Mesenchymal stem cell (in vitro differentiated cells and primary cell): ENCODE results near the gene GALNT4.

Experiments
- DNase-seq: peaks from one replicate; pipeline ENCODE4 v3.0.0-alpha.2; 2013
- H2AFZ ChIP-seq: one replicate; pipeline ENCODE4 v1.6.1; 2013; ENCODE audit warnings: low read depth, mild to moderate bottlenecking, control low read depth, inconsistent platforms, low read length, moderate library complexity
- H2AK5ac ChIP-seq: 2 replicates; pipeline ENCODE4 v1.6.1; 2013; ENCODE audit warnings: low read length, moderate library complexity, mild to moderate bottlenecking, inconsistent platforms; ENCODE audit not compliant: severe bottlenecking
- H2BK120ac ChIP-seq: one replicate; pipeline ENCODE4 v1.6.1; 2013; ENCODE audit warnings: low read depth, mild to moderate bottlenecking, inconsistent platforms, low read length, moderate library complexity
- H2BK12ac ChIP-seq, 2 experiments: one replicate each; pipeline ENCODE4 v1.6.1; 2013; ENCODE audit warnings: inconsistent platforms in 2 of 2, low read length in 2 of 2, mild to moderate bottlenecking in 2 of 2, moderate library complexity in 2 of 2, control low read depth in 1 of 2
- H2BK15ac ChIP-seq: one replicate; pipeline ENCODE4 v1.6.1; 2013; ENCODE audit warnings: mild to moderate bottlenecking, low read depth, inconsistent platforms; ENCODE audit not compliant: poor library complexity, severe bottlenecking
- H2BK5ac ChIP-seq: 2 replicates; pipeline ENCODE4 v1.6.1; 2013; ENCODE audit warnings: low read depth, mild to moderate bottlenecking, low read length, control low read depth, inconsistent platforms; ENCODE audit not compliant: poor library complexity, severe bottlenecking
- H3K14ac ChIP-seq, 2 experiments: one replicate each; pipeline ENCODE4 v1.6.1; 2013; ENCODE audit warnings: inconsistent platforms in 2 of 2, low read length in 2 of 2, control low read depth in 1 of 2, mild to moderate bottlenecking in 1 of 2, moderate library complexity in 1 of 2
- H3K18ac ChIP-seq, 2 experiments: one replicate each; pipeline ENCODE4 v1.6.1; 2013; ENCODE audit warnings: inconsistent platforms in 2 of 2, low read length in 2 of 2, control low read depth in 1 of 2, low read depth in 1 of 2, mild to moderate bottlenecking in 1 of 2
- H3K23ac ChIP-seq, 2 experiments: one replicate each; pipeline ENCODE4 v1.6.1; 2013; ENCODE audit warnings: inconsistent platforms in 2 of 2, low read length in 2 of 2, mild to moderate bottlenecking in 2 of 2, moderate library complexity in 2 of 2, control low read depth in 1 of 2
- H3K27ac ChIP-seq: 2 replicates; pipeline ENCODE4 v1.5.1; 2013; ENCODE audit warnings: mild to moderate bottlenecking, moderate library complexity, low read length, control low read depth, inconsistent platforms; ENCODE audit not compliant: poor library complexity, severe bottlenecking
- H3K27me3 ChIP-seq, 2 experiments: 2 replicates each; pipeline versions ENCODE4 v1.6.1 to v1.7.0; 2013; ENCODE audit warnings: low read length in 2 of 2, mild to moderate bottlenecking in 2 of 2, moderate library complexity in 2 of 2, control low read depth in 1 of 2, inconsistent platforms in 1 of 2; ENCODE audit not compliant: control insufficient read depth in 1 of 2, insufficient read depth in 1 of 2
- H3K36me3 ChIP-seq, 2 experiments: 2 replicates each; pipeline versions ENCODE4 v1.6.1 to v1.7.0; 2013; ENCODE audit warnings: low read length in 2 of 2, control low read depth in 1 of 2, inconsistent platforms in 1 of 2, low read depth in 1 of 2, mild to moderate bottlenecking in 1 of 2; ENCODE audit not compliant: insufficient read depth in 2 of 2, control insufficient read depth in 1 of 2
- H3K4ac ChIP-seq, 2 experiments: one replicate each; pipeline ENCODE4 v1.6.1; 2013; ENCODE audit warnings: inconsistent platforms in 2 of 2, low read length in 2 of 2, mild to moderate bottlenecking in 2 of 2, moderate library complexity in 2 of 2, control low read depth in 1 of 2, low read depth in 1 of 2
- H3K4me1 ChIP-seq: 2 replicates; pipeline ENCODE4 v1.6.1; 2013; ENCODE audit warnings: low read depth, low read length, control low read depth; ENCODE audit not compliant: control insufficient read depth, insufficient read depth
- H3K4me2 ChIP-seq: 2 replicates; pipeline ENCODE4 v1.6.1; 2013; ENCODE audit warnings: low read length, mild to moderate bottlenecking, inconsistent platforms; ENCODE audit not compliant: poor library complexity, severe bottlenecking
- H3K4me3 ChIP-seq, 2 experiments: 2 replicates each; pipeline versions ENCODE4 v1.5.1 to v1.7.0; 2013; ENCODE audit warnings: low read length in 2 of 2, mild to moderate bottlenecking in 2 of 2, control low read depth in 1 of 2, low read depth in 1 of 2; ENCODE audit not compliant: insufficient read depth in 1 of 2
- H3K79me1 ChIP-seq: replicated peaks from 2 replicates; pipeline ENCODE4 v1.6.1; 2013; ENCODE audit warnings: mild to moderate bottlenecking, control low read depth, low read length, inconsistent platforms; ENCODE audit not compliant: poor library complexity, severe bottlenecking
- H3K9ac ChIP-seq: 2 replicates; pipeline ENCODE4 v1.7.0; 2013; ENCODE audit warnings: mild to moderate bottlenecking, low read length, moderate library complexity
- H3K9me3 ChIP-seq: 2 replicates; pipeline ENCODE4 v1.7.0; 2013; ENCODE audit warnings: mild to moderate bottlenecking, low read length; ENCODE audit not compliant: control insufficient read depth
- H4K8ac ChIP-seq: one replicate; pipeline ENCODE4 v1.6.1; 2013; ENCODE audit warnings: inconsistent platforms, mild to moderate bottlenecking, low read length, moderate library complexity
- H4K91ac ChIP-seq: one replicate; pipeline ENCODE4 v1.6.1; 2013; ENCODE audit warnings: mild to moderate bottlenecking, low read length, inconsistent platforms
- WGBS: methylation state at CpG from one replicate; pipeline ENCODE4 v1.1.7; 2013; ENCODE audit warnings: mixed read lengths; 5-methylcytosine and 5-hydroxymethylcytosine counted together

Gene GALNT4

GRCh38 chr12:89523393-89523792 is 1.2 kb downstream of the GALNT4 start:
- Histone ChIP-seq H3K9me3 (no peaks in the 10 kb centered on the region), H3K18ac (no peak overlapping the region), H3K36me3 (peaks cover 3 to 13% of the 10 kb centered on the region in 2 experiments), H2BK15ac (no peak overlapping the region), H3K14ac (no peak overlapping the region), H2BK12ac (no peak overlapping the region), H3K4me1 (peaks cover 5% of the 10 kb centered on the region), H3K27me3 (no peaks in the 10 kb centered on the region), H3K4ac (no peak overlapping the region), H3K4me3 (peak overlapping the region in 1 of 2 experiments; percentile 93), H2AK5ac (no peak overlapping the region), H2BK5ac (no peak overlapping the region), H3K27ac (no peak overlapping the region), H3K9ac (peak overlapping the region; percentile 94), H4K8ac (peak overlapping the region; percentile 4), H3K23ac (no peak overlapping the region), H3K79me1 (peaks cover 13% of the 10 kb centered on the region), H2BK120ac (no peak overlapping the region), H2AFZ (no peak overlapping the region), H4K91ac (no peak overlapping the region), H3K4me2 (peak overlapping the region; percentile 72)
- 92% methylated on average over 5 of the region's 8 CpGs for WGBS
- DNase-seq: no peak

GRCh38 chr12:89521364-89522223 is 3.0 kb downstream of the GALNT4 start:
- Histone ChIP-seq H3K27ac (no peak overlapping the region), H2BK15ac (no peak overlapping the region), H3K18ac (no peak overlapping the region), H3K4me2 (peak overlapping the region; percentile 67), H2BK5ac (no peak overlapping the region), H3K4me1 (peaks cover 5% of the 10 kb centered on the region), H2BK12ac (no peak overlapping the region), H4K8ac (no peak overlapping the region), H3K23ac (no peak overlapping the region), H3K79me1 (peaks cover 16% of the 10 kb centered on the region), H2AK5ac (no peak overlapping the region), H3K9me3 (no peaks in the 10 kb centered on the region), H2BK120ac (no peak overlapping the region), H2AFZ (no peak overlapping the region), H3K4me3 (peak overlapping the region in 1 of 2 experiments; percentile 93), H3K14ac (no peak overlapping the region), H3K9ac (peak overlapping the region; percentile 56), H3K4ac (no peak overlapping the region), H3K36me3 (peaks cover 3 to 13% of the 10 kb centered on the region in 2 experiments), H3K27me3 (no peaks in the 10 kb centered on the region), H4K91ac (no peak overlapping the region)
- 95% methylated on average over 4 of the region's 7 CpGs for WGBS
- peak; percentile 29 for DNase-seq

- Histone ChIP-seq H2BK12ac (no peak overlapping the region), H3K9me3 (no peaks in the 10 kb centered on the region), H3K23ac (no peak overlapping the region), H3K27me3 (no peaks in the 10 kb centered on the region), H3K79me1 (peaks cover 12% of the 10 kb centered on the region), H3K4me3 (no peak overlapping the region), H4K91ac (no peak overlapping the region), H3K36me3 (peaks cover 0 to 6% of the 10 kb centered on the region in 2 experiments), H3K9ac (no peak overlapping the region), H3K4me2 (no peak overlapping the region), H3K4me1 (peaks cover 2% of the 10 kb centered on the region), H2AK5ac (no peak overlapping the region), H4K8ac (no peak overlapping the region), H2BK120ac (no peak overlapping the region), H3K18ac (no peak overlapping the region), H3K4ac (no peak overlapping the region), H3K14ac (no peak overlapping the region), H2BK5ac (no peak overlapping the region), H3K27ac (no peak overlapping the region), H2AFZ (no peak overlapping the region), H2BK15ac (no peak overlapping the region)
- 94% methylated on average over 2 of the region's 3 CpGs for WGBS
- DNase-seq: no peak
Measured at GRCh38 chr12:89517720-89518119, 6.9 kb downstream of the GALNT4 start.

GRCh38 chr12:89516633-89517032 is 8.0 kb downstream of the GALNT4 start:
- no peak overlapping the region for H3K23ac ChIP-seq
- no peak overlapping the region for H2BK120ac ChIP-seq
- H2BK5ac ChIP-seq: no peak overlapping the region
- H4K91ac ChIP-seq: no peak overlapping the region
- no peak overlapping the region for H4K8ac ChIP-seq
- H3K9ac ChIP-seq: no peak overlapping the region
- no peak overlapping the region for H3K18ac ChIP-seq
- no peak overlapping the region for H2AK5ac ChIP-seq
- H3K4me3 ChIP-seq: no peak overlapping the region
- H2BK15ac ChIP-seq: no peak overlapping the region
- H3K27me3 ChIP-seq: no peaks in the 10 kb centered on the region
- no peaks in the 10 kb centered on the region for H3K36me3 ChIP-seq
- peaks cover 2% of the 10 kb centered on the region for H3K4me1 ChIP-seq
- H3K4me2 ChIP-seq: no peak overlapping the region
- no peaks in the 10 kb centered on the region for H3K9me3 ChIP-seq
- H3K4ac ChIP-seq: no peak overlapping the region
- H3K14ac ChIP-seq: no peak overlapping the region
- no peak overlapping the region for H2BK12ac ChIP-seq
- no peak overlapping the region for H3K27ac ChIP-seq
- DNase-seq: no peak
- no peak overlapping the region for H2AFZ ChIP-seq
- H3K79me1 ChIP-seq: peaks cover 14% of the 10 kb centered on the region
- WGBS: 72% methylated on average over 4 of the region's 4 CpGs
